GM21528 (cell line): ENCODE results near the gene CTIF.

Source experiments
- ATAC-seq: cut with Tn5 transposase; IDR thresholded peaks from one replicate; pipeline ENCODE4 v1.9.1; 2021; ENCODE audit warnings: mild to moderate bottlenecking, moderate library complexity; ENCODE audit not compliant: unreplicated experiment, low FRiP score

CTIF gene

GRCh38 chr18:48720655-48721025 lies 181.8 kb downstream of the CTIF start:
- ATAC-seq: no peak

- ATAC-seq: no peak
These were observed 182.5 kb downstream of the CTIF start for GRCh38 chr18:48721312-48721711.

GRCh38 chr18:48723016-48723415 lies 184.2 kb downstream of the CTIF start:
- ATAC-seq: no peak

GRCh38 chr18:48723837-48724236 lies 185.0 kb downstream of the CTIF start:
- no peak for ATAC-seq

- ATAC-seq: no peak
These were observed 185.6 kb downstream of the CTIF start for GRCh38 chr18:48724442-48724841.

- no peak for ATAC-seq
These were observed 186.1 kb downstream of the CTIF start for GRCh38 chr18:48724939-48725338.

GRCh38 chr18:48725562-48725961 lies 186.7 kb downstream of the CTIF start:
- no peak for ATAC-seq

- ATAC-seq: no peak
These were observed 188.8 kb downstream of the CTIF start for GRCh38 chr18:48727681-48728080.

GRCh38 chr18:48728204-48728833 lies 189.5 kb downstream of the CTIF start:
- ATAC-seq: no peak

- no peak for ATAC-seq
These were observed 190.6 kb downstream of the CTIF start for GRCh38 chr18:48729404-48729803.

- no peak for ATAC-seq
These were observed 191.2 kb downstream of the CTIF start for GRCh38 chr18:48730010-48730409.

GRCh38 chr18:48732767-48733424 lies 194.1 kb downstream of the CTIF start:
- ATAC-seq: no peak

GRCh38 chr18:48733643-48734253 lies 194.9 kb downstream of the CTIF start:
- ATAC-seq: no peak

GRCh38 chr18:48734460-48734859 lies 195.6 kb downstream of the CTIF start:
- no peak for ATAC-seq

GRCh38 chr18:48735080-48735676 lies 196.3 kb downstream of the CTIF start:
- ATAC-seq: no peak

- ATAC-seq: no peak
These were observed 196.9 kb downstream of the CTIF start for GRCh38 chr18:48735681-48736255.

GRCh38 chr18:48736321-48737260 lies 197.8 kb downstream of the CTIF start:
- ATAC-seq: no peak

- no peak for ATAC-seq
These were observed 200.6 kb downstream of the CTIF start for GRCh38 chr18:48739266-48740067.

- ATAC-seq: no peak
These were observed 201.2 kb downstream of the CTIF start for GRCh38 chr18:48740068-48740440.
